ENCODE results near the gene KRT82. TPM values are rescaled to one million over a fixed set of nuclear protein-coding genes. Genes with fewer than 3 reads are reported as not detected.

KRT82 gene
- total RNA-seq, 1 donor from 2014 or later = not detected

DNA sequence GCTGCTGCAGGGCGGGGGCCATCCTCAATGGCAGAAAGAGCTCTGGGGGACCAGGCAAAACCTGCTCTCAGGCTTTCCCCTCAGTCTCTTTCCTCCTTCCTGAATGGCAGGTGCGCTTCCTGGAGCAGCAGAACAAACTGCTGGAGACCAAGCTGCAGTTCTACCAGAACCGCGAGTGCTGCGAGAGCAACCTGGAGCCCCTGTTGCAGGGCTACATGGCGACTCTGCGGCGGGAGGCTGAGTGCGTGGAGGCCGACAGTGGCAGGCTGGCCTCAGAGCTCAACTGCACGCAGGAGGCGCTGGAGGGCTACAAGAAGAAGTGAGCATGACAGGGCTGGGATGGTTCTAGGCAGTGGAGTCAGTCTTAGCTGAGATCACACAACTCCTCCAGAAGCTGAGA is 62.0 kb downstream of the KRT82 start:
- TF ChIP-seq, protein P1, sequence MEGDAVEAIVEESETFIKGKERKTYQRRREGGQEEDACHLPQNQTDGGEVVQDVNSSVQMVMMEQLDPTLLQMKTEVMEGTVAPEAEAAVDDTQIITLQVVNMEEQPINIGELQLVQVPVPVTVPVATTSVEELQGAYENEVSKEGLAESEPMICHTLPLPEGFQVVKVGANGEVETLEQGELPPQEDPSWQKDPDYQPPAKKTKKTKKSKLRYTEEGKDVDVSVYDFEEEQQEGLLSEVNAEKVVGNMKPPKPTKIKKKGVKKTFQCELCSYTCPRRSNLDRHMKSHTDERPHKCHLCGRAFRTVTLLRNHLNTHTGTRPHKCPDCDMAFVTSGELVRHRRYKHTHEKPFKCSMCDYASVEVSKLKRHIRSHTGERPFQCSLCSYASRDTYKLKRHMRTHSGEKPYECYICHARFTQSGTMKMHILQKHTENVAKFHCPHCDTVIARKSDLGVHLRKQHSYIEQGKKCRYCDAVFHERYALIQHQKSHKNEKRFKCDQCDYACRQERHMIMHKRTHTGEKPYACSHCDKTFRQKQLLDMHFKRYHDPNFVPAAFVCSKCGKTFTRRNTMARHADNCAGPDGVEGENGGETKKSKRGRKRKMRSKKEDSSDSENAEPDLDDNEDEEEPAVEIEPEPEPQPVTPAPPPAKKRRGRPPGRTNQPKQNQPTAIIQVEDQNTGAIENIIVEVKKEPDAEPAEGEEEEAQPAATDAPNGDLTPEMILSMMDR (IDR thresholded peaks at IDR 0.05) = no peak
- Mint-ChIP-seq H3K4me1 (no peaks in the 10 kb centered on the region), H3K9me3 (no peaks in the 10 kb centered on the region), H3K36me3 (ENCODE audit: low read depth) (no peaks in the 10 kb centered on the region), H3K4me3 (no peak overlapping the region), H3K27me3 (no peaks in the 10 kb centered on the region), H3K27ac (no peak overlapping the region)
- ATAC-seq (ENCODE audit: low read depth) (no peak), DNase-seq (no peak)
- intact Hi-C loops (cut with micrococcal nuclease) = no loop called here
- ChIA-PET POLR2A (no interaction called here), CTCF (interaction anchor here (1.3 kb wide), 1 partner anchor 17 kb away, joined by 4 read pairs; no protein-coding TSS in a partner anchor)

Other genes with a start within 250 kb of the KRT82 start
- gene KRT80, start 214.3 kb downstream of the KRT82 start, total RNA-seq = not detected in 2 replicates
- gene KRT7, start 173.1 kb downstream of the KRT82 start, total RNA-seq = 0.81 and 1.1 TPM in 2 replicates
- not detected in 2 replicates for gene KRT86, start 131.7 kb downstream of the KRT82 start, total RNA-seq
- not detected in 2 replicates for gene KRT81, start 114.8 kb downstream of the KRT82 start, total RNA-seq
- gene KRT83, start 84.9 kb downstream of the KRT82 start, total RNA-seq = not detected in 2 replicates
- gene KRT85, start 38.9 kb downstream of the KRT82 start, total RNA-seq = not detected in 2 replicates
- gene KRT84, start 20.7 kb downstream of the KRT82 start, total RNA-seq = not detected in 2 replicates
- gene KRT75, start 28.0 kb upstream of the KRT82 start, total RNA-seq = not detected in 2 replicates
- gene KRT6B, start 45.8 kb upstream of the KRT82 start, total RNA-seq = not detected in 2 replicates
- not detected in 2 replicates for gene KRT6C, start 67.5 kb upstream of the KRT82 start, total RNA-seq
- gene KRT6A, start 86.9 kb upstream of the KRT82 start, total RNA-seq = not detected in 2 replicates
- not detected in 2 replicates for gene KRT5, start 114.1 kb upstream of the KRT82 start, total RNA-seq
- gene KRT71, start 146.8 kb upstream of the KRT82 start, total RNA-seq = not detected in 2 replicates
- gene KRT74, start 167.5 kb upstream of the KRT82 start, total RNA-seq = not detected in 2 replicates
- gene KRT72, start 195.1 kb upstream of the KRT82 start, total RNA-seq = not detected in 2 replicates
- not detected in 2 replicates for gene KRT73, start 212.2 kb upstream of the KRT82 start, total RNA-seq
- gene KRT2, start 245.9 kb upstream of the KRT82 start, total RNA-seq = not detected in 2 replicates